PC-3 (cell line): ENCODE measurements around the gene DGCR2. TPM values are rescaled to one million over a fixed set of nuclear protein-coding genes. Genes with fewer than 3 reads are reported as not detected.

Experiments used
- ATAC-seq: fragments of 200-7000 bp; cut with Tn5 transposase; 2 replicates; pipeline ENCODE4 v1.9.1; 2020; ENCODE audit warnings: mild to moderate bottlenecking, moderate library complexity
- BruUV-seq: library from RNA; stranded (reverse); fragments of 400-500 nt; replicated peaks from 2 replicates; lab custom pipeline; 2021; lab: Mats Ljungman, UMichigan
- CTCF ChIA-PET: fragments of 300-600 bp; sonication (Branson Sonifier 250); formaldehyde crosslinking; loops from one replicate; lab custom pipeline; 2022; ENCODE audit warnings: antibody characterized with exemption; lab: Charles Lee
- POLR2A ChIA-PET: fragments of 300-600 bp; sonication (Branson Sonifier 250); formaldehyde crosslinking; loops from one replicate; lab custom pipeline; 2022; ENCODE audit warnings: antibody characterized with exemption; ENCODE audit not compliant: unreplicated experiment; lab: Charles Lee
- DNase-seq: peaks from one replicate; pipeline ENCODE4 v3.0.0-alpha.2; 2015
- H2AFZ ChIP-seq: fragments of 300-600 bp; sonication (generic); 2 replicates; pipeline ENCODE4 v1.6.0; 2016; ENCODE audit warnings: antibody characterized with exemption, low read length
- H3F3A ChIP-seq: fragments of 300-600 bp; sonication (generic); one replicate; pipeline ENCODE4 v1.6.0; 2017; ENCODE audit warnings: antibody characterized with exemption, low read length, control low read depth, mild to moderate bottlenecking; ENCODE audit not compliant: unreplicated experiment
- H3K27ac ChIP-seq: fragments of 300-600 bp; sonication (generic); 2 replicates; pipeline ENCODE4 v1.5.1; 2016; ENCODE audit warnings: mild to moderate bottlenecking, low read length
- H3K27me3 ChIP-seq: fragments of 300-600 bp; sonication (generic); 2 replicates; pipeline ENCODE4 v1.6.1; 2016; ENCODE audit warnings: low read length, mixed read lengths
- H3K36me3 ChIP-seq: fragments of 300-600 bp; sonication (generic); 2 replicates; pipeline ENCODE4 v1.6.1; 2016; ENCODE audit warnings: low read depth, mixed run types, low read length, mixed read lengths
- H3K4me1 ChIP-seq: fragments of 300-600 bp; sonication (generic); 2 replicates; pipeline ENCODE4 v1.5.1; 2016; ENCODE audit warnings: low read length; ENCODE audit not compliant: insufficient read depth
- H3K4me2 ChIP-seq: fragments of 300-600 bp; sonication (generic); 2 replicates; pipeline ENCODE4 v1.6.0; 2016; ENCODE audit warnings: low read length
- H3K4me3 ChIP-seq: fragments of 300-600 bp; sonication (generic); 2 replicates; pipeline ENCODE4 v1.5.1; 2016; ENCODE audit warnings: mild to moderate bottlenecking, low read length, mixed read lengths
- H3K79me2 ChIP-seq: fragments of 300-600 bp; sonication (generic); 2 replicates; pipeline ENCODE4 v1.6.1; 2017; ENCODE audit warnings: low read length, mixed read lengths
- H3K9ac ChIP-seq: fragments of 300-600 bp; sonication (generic); 2 replicates; pipeline ENCODE4 v1.6.0; 2016; ENCODE audit warnings: mild to moderate bottlenecking, low read length
- H3K9me2 ChIP-seq: fragments of 300-600 bp; sonication (generic); replicated peaks from 2 replicates; pipeline ENCODE4 v1.6.1; 2016; ENCODE audit warnings: mixed run types, low read length, mixed read lengths
- H3K9me3 ChIP-seq: fragments of 300-600 bp; sonication (generic); 2 replicates; pipeline ENCODE4 v1.6.1; 2016; ENCODE audit warnings: low read length, mixed read lengths
- H4K20me1 ChIP-seq: fragments of 300-600 bp; sonication (generic); 2 replicates; pipeline ENCODE4 v1.6.1; 2016; ENCODE audit warnings: low read length, mixed read lengths
- EZH2 ChIP-seq: fragments of 300-600 bp; sonication (generic); IDR thresholded peaks from one replicate; pipeline ENCODE4 v1.6.1; 2017; ENCODE audit warnings: antibody characterized with exemption, mild to moderate bottlenecking, low read length; ENCODE audit not compliant: unreplicated experiment
- EZH2phosphoT487 ChIP-seq: fragments of 300-600 bp; sonication (generic); IDR thresholded peaks from 2 replicates; pipeline ENCODE4 v1.6.1; 2018; ENCODE audit warnings: mild to moderate bottlenecking, antibody characterized with exemption, low read length, borderline replicate concordance
- intact Hi-C: fragments of 100-400 bp; cut with micrococcal nuclease; formaldehyde crosslinking; loops from 2 replicates; pipeline ENCODE4 v1.9.0; 2023
- total RNA-seq: library from RNA; depleted of rRNA; stranded (reverse); fragments of >200 nt; gene quantifications from 2 replicates; pipeline ENCODE4 v1.2.3, GENCODE V29; 2014
- TF ChIP-seq, protein P1 (sequence below): fragments of 300-600 bp; sonication (generic); conservative IDR thresholded peaks from 2 replicates; pipeline ENCODE4 v1.5.1; 2017; ENCODE audit warnings: antibody characterized with exemption, low read depth, mild to moderate bottlenecking, low read length

The DGCR2 gene
- total RNA-seq, 1 experiment from 2014 or later: 36.1 TPM

GRCh38 chr22:19149047-19149883 is 27.1 kb upstream of the DGCR2 start:
- BruUV-seq: no TSS peak
- no peak overlapping the region for H3K9ac ChIP-seq
- TF ChIP-seq, protein P1, sequence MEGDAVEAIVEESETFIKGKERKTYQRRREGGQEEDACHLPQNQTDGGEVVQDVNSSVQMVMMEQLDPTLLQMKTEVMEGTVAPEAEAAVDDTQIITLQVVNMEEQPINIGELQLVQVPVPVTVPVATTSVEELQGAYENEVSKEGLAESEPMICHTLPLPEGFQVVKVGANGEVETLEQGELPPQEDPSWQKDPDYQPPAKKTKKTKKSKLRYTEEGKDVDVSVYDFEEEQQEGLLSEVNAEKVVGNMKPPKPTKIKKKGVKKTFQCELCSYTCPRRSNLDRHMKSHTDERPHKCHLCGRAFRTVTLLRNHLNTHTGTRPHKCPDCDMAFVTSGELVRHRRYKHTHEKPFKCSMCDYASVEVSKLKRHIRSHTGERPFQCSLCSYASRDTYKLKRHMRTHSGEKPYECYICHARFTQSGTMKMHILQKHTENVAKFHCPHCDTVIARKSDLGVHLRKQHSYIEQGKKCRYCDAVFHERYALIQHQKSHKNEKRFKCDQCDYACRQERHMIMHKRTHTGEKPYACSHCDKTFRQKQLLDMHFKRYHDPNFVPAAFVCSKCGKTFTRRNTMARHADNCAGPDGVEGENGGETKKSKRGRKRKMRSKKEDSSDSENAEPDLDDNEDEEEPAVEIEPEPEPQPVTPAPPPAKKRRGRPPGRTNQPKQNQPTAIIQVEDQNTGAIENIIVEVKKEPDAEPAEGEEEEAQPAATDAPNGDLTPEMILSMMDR: no peak
- TF ChIP-seq EZH2 (no peak), EZH2phosphoT487 (no peak)
- H3K4me3 ChIP-seq: no peak overlapping the region
- H4K20me1 ChIP-seq: no peaks in the 10 kb centered on the region
- peaks cover 14% of the 10 kb centered on the region; the same call in 1 of the 2 replicates for H3K27me3 ChIP-seq
- H3K9me2 ChIP-seq: no peaks in the 10 kb centered on the region
- no peak overlapping the region for H2AFZ ChIP-seq
- no peaks in the 10 kb centered on the region for H3K36me3 ChIP-seq
- no peak for ATAC-seq
- H3K27ac ChIP-seq: no peak overlapping the region
- no peak for DNase-seq
- H3K4me1 ChIP-seq: no peaks in the 10 kb centered on the region
- ChIA-PET POLR2A (no interaction called here), CTCF (no interaction called here)
- no peak overlapping the region for H3K4me2 ChIP-seq
- no peaks in the 10 kb centered on the region for H3F3A ChIP-seq
- H3K9me3 ChIP-seq: no peaks in the 10 kb centered on the region
- H3K79me2 ChIP-seq: peaks cover 1% of the 10 kb centered on the region
- intact Hi-C loops: no loop called here

GRCh38 chr22:19148417-19149046 is 26.3 kb upstream of the DGCR2 start:
- no TSS peak for BruUV-seq
- CTCF ChIA-PET: no interaction called here
- Histone ChIP-seq H3K9me3 (no peaks in the 10 kb centered on the region), H3K27me3 (peaks cover 14% of the 10 kb centered on the region; the same call in 1 of the 2 replicates), H2AFZ (no peak overlapping the region), H4K20me1 (no peaks in the 10 kb centered on the region), H3F3A (no peaks in the 10 kb centered on the region), H3K27ac (no peak overlapping the region), H3K79me2 (peaks cover 9% of the 10 kb centered on the region), H3K9ac (no peak overlapping the region), H3K4me2 (no peak overlapping the region), H3K4me1 (no peaks in the 10 kb centered on the region), H3K9me2 (no peaks in the 10 kb centered on the region), H3K36me3 (no peaks in the 10 kb centered on the region), H3K4me3 (no peak overlapping the region)
- TF ChIP-seq EZH2phosphoT487 (no peak), EZH2 (no peak)
- TF ChIP-seq, protein P1: no peak
- intact Hi-C loops: no loop called here
- POLR2A ChIA-PET: no interaction called here
- no peak for ATAC-seq
- DNase-seq: no peak
